Liver (tissue), 3 donors: Measurements from ENCODE around the gene NFIA.

Experiments used
- FOXA1 ChIP-seq: IDR thresholded peaks from 2 replicates; pipeline ENCODE4 v1.6.1; 2016; ENCODE audit warnings: antibody characterized with exemption
- GABPA ChIP-seq, 2 donors: IDR thresholded peaks in 1 of 2; conservative IDR thresholded peaks in 1 of 2; 2 replicates each; pipeline ENCODE4 v1.6.1; 2016; ENCODE audit warnings: antibody characterized with exemption in 2 of 2, mild to moderate bottlenecking in 1 of 2, moderate library complexity in 1 of 2
- RAD21 ChIP-seq, 2 donors: IDR thresholded peaks; 2 replicates each; pipeline ENCODE4 v1.6.1; 2016; ENCODE audit warnings: antibody characterized with exemption in 2 of 2, mild to moderate bottlenecking in 2 of 2
- TF ChIP-seq, protein P1 (sequence below): fragments of 150-350 bp; IDR thresholded peaks from 2 replicates; pipeline ENCODE4 v1.5.1; 2017; ENCODE audit warnings: improper control_type of control experiment, low read depth, low read length; ENCODE audit not compliant: missing input control
- TF ChIP-seq, protein P2 (sequence below): IDR thresholded peaks from 2 replicates; pipeline ENCODE4 v1.6.1; 2016; ENCODE audit warnings: antibody characterized with exemption, mild to moderate bottlenecking
- TF ChIP-seq, protein P3 (sequence below): IDR thresholded peaks from 2 replicates; pipeline ENCODE4 v1.6.1; 2016; ENCODE audit warnings: antibody characterized with exemption
- donor health status: healthy.
- donor health status: healthy.

DNA sequence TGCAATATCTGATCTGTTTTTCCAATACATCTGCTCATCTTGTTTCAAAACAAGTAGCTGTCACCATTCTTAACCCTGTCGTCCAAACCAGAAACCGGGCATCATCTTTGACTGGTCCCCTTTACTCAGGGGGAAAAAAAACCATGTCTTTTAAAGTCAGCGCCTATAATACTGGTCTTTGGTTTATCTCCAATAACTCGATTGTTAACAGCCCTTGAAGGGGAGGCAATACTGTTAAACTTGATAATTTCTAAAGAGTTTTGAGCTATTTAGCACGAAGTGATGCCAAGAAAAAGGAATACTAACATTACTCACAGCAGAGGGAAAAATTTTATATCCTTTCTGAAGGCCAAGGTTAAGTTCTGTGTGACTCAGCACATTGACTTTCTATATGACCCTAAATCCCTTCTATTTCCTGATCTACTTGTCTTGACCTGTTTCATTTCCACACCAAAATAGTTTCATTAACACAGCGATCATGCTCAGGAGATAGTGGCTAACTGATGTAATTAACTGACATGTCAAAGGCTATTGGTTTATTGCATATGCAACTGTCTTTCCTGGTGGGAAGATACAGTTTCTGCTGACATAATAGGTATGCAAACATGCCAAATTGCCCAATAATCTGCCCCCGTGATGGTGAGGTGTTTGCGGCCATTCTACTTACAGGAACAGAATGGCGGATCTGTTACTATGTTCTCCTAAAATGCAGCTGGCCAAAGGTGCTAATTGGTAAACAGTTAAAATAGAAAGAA is 59.1 kb downstream of the NFIA start:
- TF ChIP-seq, protein P1, sequence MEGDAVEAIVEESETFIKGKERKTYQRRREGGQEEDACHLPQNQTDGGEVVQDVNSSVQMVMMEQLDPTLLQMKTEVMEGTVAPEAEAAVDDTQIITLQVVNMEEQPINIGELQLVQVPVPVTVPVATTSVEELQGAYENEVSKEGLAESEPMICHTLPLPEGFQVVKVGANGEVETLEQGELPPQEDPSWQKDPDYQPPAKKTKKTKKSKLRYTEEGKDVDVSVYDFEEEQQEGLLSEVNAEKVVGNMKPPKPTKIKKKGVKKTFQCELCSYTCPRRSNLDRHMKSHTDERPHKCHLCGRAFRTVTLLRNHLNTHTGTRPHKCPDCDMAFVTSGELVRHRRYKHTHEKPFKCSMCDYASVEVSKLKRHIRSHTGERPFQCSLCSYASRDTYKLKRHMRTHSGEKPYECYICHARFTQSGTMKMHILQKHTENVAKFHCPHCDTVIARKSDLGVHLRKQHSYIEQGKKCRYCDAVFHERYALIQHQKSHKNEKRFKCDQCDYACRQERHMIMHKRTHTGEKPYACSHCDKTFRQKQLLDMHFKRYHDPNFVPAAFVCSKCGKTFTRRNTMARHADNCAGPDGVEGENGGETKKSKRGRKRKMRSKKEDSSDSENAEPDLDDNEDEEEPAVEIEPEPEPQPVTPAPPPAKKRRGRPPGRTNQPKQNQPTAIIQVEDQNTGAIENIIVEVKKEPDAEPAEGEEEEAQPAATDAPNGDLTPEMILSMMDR = no peak
- no peak for TF ChIP-seq FOXA1
- TF ChIP-seq, protein P2, sequence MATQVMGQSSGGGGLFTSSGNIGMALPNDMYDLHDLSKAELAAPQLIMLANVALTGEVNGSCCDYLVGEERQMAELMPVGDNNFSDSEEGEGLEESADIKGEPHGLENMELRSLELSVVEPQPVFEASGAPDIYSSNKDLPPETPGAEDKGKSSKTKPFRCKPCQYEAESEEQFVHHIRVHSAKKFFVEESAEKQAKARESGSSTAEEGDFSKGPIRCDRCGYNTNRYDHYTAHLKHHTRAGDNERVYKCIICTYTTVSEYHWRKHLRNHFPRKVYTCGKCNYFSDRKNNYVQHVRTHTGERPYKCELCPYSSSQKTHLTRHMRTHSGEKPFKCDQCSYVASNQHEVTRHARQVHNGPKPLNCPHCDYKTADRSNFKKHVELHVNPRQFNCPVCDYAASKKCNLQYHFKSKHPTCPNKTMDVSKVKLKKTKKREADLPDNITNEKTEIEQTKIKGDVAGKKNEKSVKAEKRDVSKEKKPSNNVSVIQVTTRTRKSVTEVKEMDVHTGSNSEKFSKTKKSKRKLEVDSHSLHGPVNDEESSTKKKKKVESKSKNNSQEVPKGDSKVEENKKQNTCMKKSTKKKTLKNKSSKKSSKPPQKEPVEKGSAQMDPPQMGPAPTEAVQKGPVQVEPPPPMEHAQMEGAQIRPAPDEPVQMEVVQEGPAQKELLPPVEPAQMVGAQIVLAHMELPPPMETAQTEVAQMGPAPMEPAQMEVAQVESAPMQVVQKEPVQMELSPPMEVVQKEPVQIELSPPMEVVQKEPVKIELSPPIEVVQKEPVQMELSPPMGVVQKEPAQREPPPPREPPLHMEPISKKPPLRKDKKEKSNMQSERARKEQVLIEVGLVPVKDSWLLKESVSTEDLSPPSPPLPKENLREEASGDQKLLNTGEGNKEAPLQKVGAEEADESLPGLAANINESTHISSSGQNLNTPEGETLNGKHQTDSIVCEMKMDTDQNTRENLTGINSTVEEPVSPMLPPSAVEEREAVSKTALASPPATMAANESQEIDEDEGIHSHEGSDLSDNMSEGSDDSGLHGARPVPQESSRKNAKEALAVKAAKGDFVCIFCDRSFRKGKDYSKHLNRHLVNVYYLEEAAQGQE = no peak
- TF ChIP-seq GABPA (IDR thresholded peaks at IDR 0.05 in 1 of 2, conservative IDR thresholded peaks at IDR 0.05 in 1 of 2) = no peak
- no peak for TF ChIP-seq RAD21 (IDR thresholded peaks at IDR 0.05)
- TF ChIP-seq, protein P3, sequence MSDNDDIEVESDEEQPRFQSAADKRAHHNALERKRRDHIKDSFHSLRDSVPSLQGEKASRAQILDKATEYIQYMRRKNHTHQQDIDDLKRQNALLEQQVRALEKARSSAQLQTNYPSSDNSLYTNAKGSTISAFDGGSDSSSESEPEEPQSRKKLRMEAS = no peak
